Panc1 (cell line): ENCODE data around the gene VPS13A. TPM values are rescaled to one million over a fixed set of nuclear protein-coding genes. Genes with fewer than 3 reads are reported as not detected.

Source experiments
- ATAC-seq: fragments of 200-7000 bp; cut with Tn5 transposase; 2 replicates; pipeline ENCODE4 v1.9.1; 2020; ENCODE audit warnings: mild to moderate bottlenecking, moderate library complexity
- BruUV-seq: library from RNA; stranded (reverse); fragments of 400-500 nt; replicated peaks from 2 replicates; lab custom pipeline; 2021; lab: Mats Ljungman, UMichigan
- CTCF ChIA-PET: fragments of 300-600 bp; sonication (Branson Sonifier 250); formaldehyde crosslinking; loops from one replicate; lab custom pipeline; 2022; ENCODE audit warnings: antibody characterized with exemption; lab: Charles Lee
- POLR2A ChIA-PET: fragments of 300-600 bp; sonication (Branson Sonifier 250); formaldehyde crosslinking; loops from one replicate; lab custom pipeline; 2022; ENCODE audit warnings: antibody characterized with exemption; lab: Charles Lee
- DNase-seq: peaks from one replicate; pipeline ENCODE4 v3.0.0-alpha.2; 2010; ENCODE audit warnings: low read depth, low spot score
- H3K27ac ChIP-seq: 2 replicates; pipeline ENCODE4 v1.5.1; 2011; ENCODE audit warnings: mild to moderate bottlenecking, low read length, inconsistent platforms
- H3K27me3 ChIP-seq: fragments of 200-500 bp; sonication (Bioruptor generic); 2 replicates; pipeline ENCODE4 v1.6.0; 2014; ENCODE audit warnings: low read length, inconsistent platforms; ENCODE audit not compliant: control insufficient read depth, insufficient read depth
- H3K36me3 ChIP-seq: fragments of 200-500 bp; sonication (Bioruptor generic); 2 replicates; pipeline ENCODE4 v1.5.1; 2014; ENCODE audit warnings: inconsistent platforms, mild to moderate bottlenecking, low read length, moderate library complexity; ENCODE audit not compliant: control insufficient read depth, insufficient read depth
- H3K4me1 ChIP-seq: 2 replicates; pipeline ENCODE4 v1.5.1; 2011; ENCODE audit warnings: inconsistent platforms, mild to moderate bottlenecking, low read length, moderate library complexity; ENCODE audit not compliant: control insufficient read depth, insufficient read depth
- H3K4me3 ChIP-seq, 2 experiments: 2 replicates each; pipeline ENCODE4 v1.5.1; 2011 to 2012; ENCODE audit warnings: low read depth in 2 of 2, low read length in 2 of 2, mild to moderate bottlenecking in 2 of 2, inconsistent platforms in 1 of 2, moderate library complexity in 1 of 2
- H3K9me3 ChIP-seq: fragments of 200-500 bp; sonication (Bioruptor generic); 2 replicates; pipeline ENCODE4 v1.5.1; 2014; ENCODE audit warnings: low read depth, mild to moderate bottlenecking, inconsistent platforms, low read length, moderate library complexity; ENCODE audit not compliant: control insufficient read depth, insufficient read depth
- POLR2AphosphoS5 ChIP-seq: IDR thresholded peaks from 2 replicates; pipeline ENCODE4 v1.6.1; 2012; ENCODE audit warnings: mild to moderate bottlenecking, low read depth, low read length, moderate library complexity
- SIN3A ChIP-seq: IDR thresholded peaks from 2 replicates; pipeline ENCODE4 v1.6.1; 2012; ENCODE audit warnings: low read depth, mild to moderate bottlenecking, low read length, moderate library complexity, borderline replicate concordance; ENCODE audit not compliant: insufficient read depth
- TCF7L2 ChIP-seq: IDR thresholded peaks from 2 replicates; pipeline ENCODE4 v1.6.1; 2011; ENCODE audit warnings: mild to moderate bottlenecking, low read depth, low read length, inconsistent platforms
- in situ Hi-C: cut with HindIII; loops from 2 replicates; pipeline ENCODE4 v1.10.0; 2016; ENCODE audit warnings: low sequenced_read_pairs, low pct_unique_long_range_greater_than_20kb
- intact Hi-C: fragments of 100-400 bp; cut with micrococcal nuclease; formaldehyde crosslinking; loops from one replicate; pipeline ENCODE4 v1.10.0; 2022; ENCODE audit not compliant: unreplicated experiment
- total RNA-seq: library from RNA; stranded (reverse); gene quantifications from one replicate; pipeline ENCODE4 v1.2.1, GENCODE V29; 2021; ENCODE audit not compliant: unreplicated experiment
- TF ChIP-seq, protein P1 (sequence below): fragments of 450-650 bp; IDR thresholded peaks from 2 replicates; pipeline ENCODE4 v1.5.1; 2017; ENCODE audit warnings: mild to moderate bottlenecking
- TF ChIP-seq, protein P2 (sequence below), 2 experiments: IDR thresholded peaks; 2 replicates each; pipeline ENCODE4 v1.6.1; 2011 to 2012; ENCODE audit warnings: low read depth in 2 of 2, control low read depth in 1 of 2, low read length in 1 of 2, mild to moderate bottlenecking in 1 of 2, moderate library complexity in 1 of 2; ENCODE audit not compliant: insufficient read depth in 1 of 2

VPS13A gene
- total RNA-seq, 1 experiment from 2014 or later: 26.1 TPM

DNA sequence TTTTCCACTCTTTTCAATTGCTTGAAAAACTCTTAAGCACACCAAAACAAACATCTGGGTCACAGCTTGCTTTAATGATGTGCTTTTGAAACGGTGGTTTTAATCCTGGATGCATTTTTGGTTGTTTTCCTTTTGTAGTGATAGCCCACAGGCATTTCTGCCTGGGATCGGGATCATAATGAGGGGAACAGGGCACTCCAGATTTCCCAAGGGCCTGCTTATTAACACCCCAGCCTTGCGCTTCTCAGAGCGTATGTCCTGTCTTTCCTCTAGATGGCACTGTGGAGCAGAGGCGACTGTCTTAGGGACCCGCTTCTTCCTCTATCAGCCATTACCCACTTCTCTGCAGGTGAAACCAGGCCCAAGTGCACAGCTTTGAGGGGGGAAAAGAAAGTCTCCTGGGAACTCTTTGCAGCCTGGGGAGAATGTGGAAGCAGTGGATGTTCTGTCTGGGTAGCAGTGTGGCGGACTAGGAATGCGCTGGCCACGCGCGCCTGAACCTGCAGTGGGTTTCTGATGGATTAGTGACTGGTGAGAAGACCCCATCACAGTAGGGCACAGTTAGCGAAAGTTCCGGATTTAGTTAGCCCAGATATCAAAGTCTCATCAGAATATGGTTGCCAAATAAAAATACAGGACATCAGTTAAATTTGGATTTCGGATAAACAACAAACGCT, 280.7 kb downstream of the VPS13A start:
- intact Hi-C loops: loop anchor here (5.0 kb wide), 1 partner anchor 294 kb away; no protein-coding TSS in a partner anchor
- TF ChIP-seq, protein P1, sequence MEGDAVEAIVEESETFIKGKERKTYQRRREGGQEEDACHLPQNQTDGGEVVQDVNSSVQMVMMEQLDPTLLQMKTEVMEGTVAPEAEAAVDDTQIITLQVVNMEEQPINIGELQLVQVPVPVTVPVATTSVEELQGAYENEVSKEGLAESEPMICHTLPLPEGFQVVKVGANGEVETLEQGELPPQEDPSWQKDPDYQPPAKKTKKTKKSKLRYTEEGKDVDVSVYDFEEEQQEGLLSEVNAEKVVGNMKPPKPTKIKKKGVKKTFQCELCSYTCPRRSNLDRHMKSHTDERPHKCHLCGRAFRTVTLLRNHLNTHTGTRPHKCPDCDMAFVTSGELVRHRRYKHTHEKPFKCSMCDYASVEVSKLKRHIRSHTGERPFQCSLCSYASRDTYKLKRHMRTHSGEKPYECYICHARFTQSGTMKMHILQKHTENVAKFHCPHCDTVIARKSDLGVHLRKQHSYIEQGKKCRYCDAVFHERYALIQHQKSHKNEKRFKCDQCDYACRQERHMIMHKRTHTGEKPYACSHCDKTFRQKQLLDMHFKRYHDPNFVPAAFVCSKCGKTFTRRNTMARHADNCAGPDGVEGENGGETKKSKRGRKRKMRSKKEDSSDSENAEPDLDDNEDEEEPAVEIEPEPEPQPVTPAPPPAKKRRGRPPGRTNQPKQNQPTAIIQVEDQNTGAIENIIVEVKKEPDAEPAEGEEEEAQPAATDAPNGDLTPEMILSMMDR: peak; percentile 88
- TF ChIP-seq TCF7L2: no peak
- ChIA-PET POLR2A (no interaction called here), CTCF (interaction anchor here (0.7 kb wide), 2 partner anchors 223 to 308 kb away, joined by 3 to 5 read pairs; no protein-coding TSS in a partner anchor)
- Histone ChIP-seq H3K9me3 (no peaks in the 10 kb centered on the region), H3K27me3 (no peaks in the 10 kb centered on the region), H3K4me3 (no peak overlapping the region), H3K36me3 (no peaks in the 10 kb centered on the region), H3K27ac (no peak overlapping the region), H3K4me1 (no peaks in the 10 kb centered on the region)
- no peak for DNase-seq
- ATAC-seq: peak; percentile 91
- no TSS peak for BruUV-seq
- in situ Hi-C loops: no loop called here

DNA sequence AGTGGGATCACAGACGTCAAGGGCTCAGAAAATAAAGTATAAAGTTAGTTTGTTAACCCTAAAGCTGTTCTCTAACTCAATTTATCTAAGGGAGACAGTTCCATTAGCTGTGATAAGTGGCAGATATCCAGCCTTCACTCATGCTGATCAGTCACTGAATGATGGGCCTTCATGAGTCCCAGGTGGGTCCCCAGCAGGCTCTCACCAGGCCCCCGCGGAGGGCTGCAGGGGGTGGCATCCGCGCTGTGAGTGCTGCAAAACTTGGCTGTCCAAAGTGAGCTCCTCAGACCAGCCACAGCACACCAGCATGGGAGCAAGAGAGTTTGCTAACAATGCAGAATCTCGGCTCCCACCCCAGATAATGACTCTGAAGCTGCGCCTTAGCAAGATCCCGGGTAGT, 283.6 kb downstream of the VPS13A start:
- Histone ChIP-seq H3K4me3 (no peak overlapping the region), H3K27ac (no peak overlapping the region), H3K9me3 (no peaks in the 10 kb centered on the region), H3K27me3 (no peaks in the 10 kb centered on the region), H3K4me1 (no peaks in the 10 kb centered on the region), H3K36me3 (no peaks in the 10 kb centered on the region)
- ChIA-PET CTCF (no interaction called here), POLR2A (no interaction called here)
- in situ Hi-C loops (no loop called here), intact Hi-C loops (no loop called here)
- no peak for ATAC-seq
- TF ChIP-seq, protein P2, sequence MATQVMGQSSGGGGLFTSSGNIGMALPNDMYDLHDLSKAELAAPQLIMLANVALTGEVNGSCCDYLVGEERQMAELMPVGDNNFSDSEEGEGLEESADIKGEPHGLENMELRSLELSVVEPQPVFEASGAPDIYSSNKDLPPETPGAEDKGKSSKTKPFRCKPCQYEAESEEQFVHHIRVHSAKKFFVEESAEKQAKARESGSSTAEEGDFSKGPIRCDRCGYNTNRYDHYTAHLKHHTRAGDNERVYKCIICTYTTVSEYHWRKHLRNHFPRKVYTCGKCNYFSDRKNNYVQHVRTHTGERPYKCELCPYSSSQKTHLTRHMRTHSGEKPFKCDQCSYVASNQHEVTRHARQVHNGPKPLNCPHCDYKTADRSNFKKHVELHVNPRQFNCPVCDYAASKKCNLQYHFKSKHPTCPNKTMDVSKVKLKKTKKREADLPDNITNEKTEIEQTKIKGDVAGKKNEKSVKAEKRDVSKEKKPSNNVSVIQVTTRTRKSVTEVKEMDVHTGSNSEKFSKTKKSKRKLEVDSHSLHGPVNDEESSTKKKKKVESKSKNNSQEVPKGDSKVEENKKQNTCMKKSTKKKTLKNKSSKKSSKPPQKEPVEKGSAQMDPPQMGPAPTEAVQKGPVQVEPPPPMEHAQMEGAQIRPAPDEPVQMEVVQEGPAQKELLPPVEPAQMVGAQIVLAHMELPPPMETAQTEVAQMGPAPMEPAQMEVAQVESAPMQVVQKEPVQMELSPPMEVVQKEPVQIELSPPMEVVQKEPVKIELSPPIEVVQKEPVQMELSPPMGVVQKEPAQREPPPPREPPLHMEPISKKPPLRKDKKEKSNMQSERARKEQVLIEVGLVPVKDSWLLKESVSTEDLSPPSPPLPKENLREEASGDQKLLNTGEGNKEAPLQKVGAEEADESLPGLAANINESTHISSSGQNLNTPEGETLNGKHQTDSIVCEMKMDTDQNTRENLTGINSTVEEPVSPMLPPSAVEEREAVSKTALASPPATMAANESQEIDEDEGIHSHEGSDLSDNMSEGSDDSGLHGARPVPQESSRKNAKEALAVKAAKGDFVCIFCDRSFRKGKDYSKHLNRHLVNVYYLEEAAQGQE (IDR thresholded peaks at IDR 0.05; ENCODE audit: insufficient read depth in 1 of 2, low read depth in 2 of 2, low read length in 1 of 2): no peak
- BruUV-seq: no TSS peak
- DNase-seq: no peak

DNA sequence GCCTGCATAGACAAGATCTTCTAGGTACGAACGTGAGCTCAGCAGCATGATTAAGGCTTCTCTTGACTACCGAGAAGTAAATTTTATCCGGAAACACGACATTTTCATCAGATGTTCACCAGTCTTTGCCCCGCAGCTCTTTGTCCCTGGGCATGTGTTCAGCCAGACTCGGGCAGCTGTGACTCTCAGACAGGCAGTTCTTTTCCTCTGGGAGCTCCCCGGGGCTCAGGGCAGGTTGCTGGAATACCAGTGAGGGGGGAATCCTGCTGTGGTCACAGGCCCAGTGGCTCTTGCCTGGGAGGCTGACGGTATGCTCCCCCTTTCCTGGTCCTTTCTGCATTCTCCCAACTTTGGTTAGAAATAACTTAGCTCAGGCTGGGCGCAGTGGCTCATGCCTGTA, 284.7 kb downstream of the VPS13A start:
- Histone ChIP-seq H3K9me3 (no peaks in the 10 kb centered on the region), H3K36me3 (no peaks in the 10 kb centered on the region), H3K4me3 (no peak overlapping the region), H3K27ac (no peak overlapping the region), H3K4me1 (no peaks in the 10 kb centered on the region), H3K27me3 (no peaks in the 10 kb centered on the region)
- no peak for ATAC-seq
- ChIA-PET POLR2A (no interaction called here), CTCF (interaction anchor here (0.5 kb wide), 1 partner anchor 19 kb away, joined by 4 read pairs; no protein-coding TSS in a partner anchor)
- DNase-seq: no peak
- in situ Hi-C loops: no loop called here
- BruUV-seq: no TSS peak
- intact Hi-C loops: no loop called here
- TF ChIP-seq POLR2AphosphoS5: no peak
- TF ChIP-seq SIN3A: no peak
- TF ChIP-seq, protein P2 (IDR thresholded peaks at IDR 0.05; ENCODE audit: insufficient read depth in 1 of 2, low read depth in 2 of 2, low read length in 1 of 2): no peak
- TF ChIP-seq, protein P1: no peak
- no peak for TF ChIP-seq TCF7L2
